ENCODE measurements around the gene B3GAT2.

Gene B3GAT2

DNA sequence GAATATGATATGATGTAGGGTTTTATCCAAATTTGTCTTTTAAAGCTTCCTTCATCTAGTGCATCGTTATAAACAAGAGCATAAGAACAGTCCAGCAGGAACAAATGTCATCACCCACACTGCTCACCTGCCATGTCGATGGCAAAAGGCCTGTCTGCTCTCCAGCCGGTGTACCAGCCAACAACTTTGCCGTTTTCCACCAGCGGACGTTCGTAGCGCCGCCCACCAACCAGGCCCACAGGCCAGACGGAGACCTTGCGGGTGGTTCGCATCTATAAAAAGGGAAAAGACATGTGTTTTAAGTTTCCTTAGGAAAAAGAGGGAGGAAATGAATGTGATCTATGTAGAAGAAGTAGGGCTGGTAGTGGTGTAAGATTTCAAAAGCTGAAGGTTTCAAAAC is 62.9 kb downstream of the B3GAT2 start:
- no peak for DNase-seq

DNA sequence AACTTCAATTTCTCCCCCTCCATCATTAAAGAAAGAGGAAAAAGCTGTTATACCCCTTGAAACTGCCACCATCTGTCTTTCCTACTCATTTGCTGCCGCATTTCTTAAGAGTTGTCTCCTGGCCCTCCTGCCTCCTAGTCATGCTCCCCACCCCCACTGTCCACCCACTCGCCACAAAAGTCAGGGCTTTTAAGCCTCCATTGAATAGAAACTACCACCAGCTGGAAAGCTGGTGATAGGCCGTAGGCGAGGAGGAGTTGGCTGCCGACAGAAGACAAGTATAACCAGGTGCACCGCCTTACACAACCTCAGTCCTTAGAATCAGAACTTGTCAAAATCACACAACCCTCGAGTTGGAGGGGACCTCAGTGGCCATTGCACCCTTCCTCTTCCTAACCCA is 67.6 kb downstream of the B3GAT2 start:
- DNase-seq: no peak

DNA sequence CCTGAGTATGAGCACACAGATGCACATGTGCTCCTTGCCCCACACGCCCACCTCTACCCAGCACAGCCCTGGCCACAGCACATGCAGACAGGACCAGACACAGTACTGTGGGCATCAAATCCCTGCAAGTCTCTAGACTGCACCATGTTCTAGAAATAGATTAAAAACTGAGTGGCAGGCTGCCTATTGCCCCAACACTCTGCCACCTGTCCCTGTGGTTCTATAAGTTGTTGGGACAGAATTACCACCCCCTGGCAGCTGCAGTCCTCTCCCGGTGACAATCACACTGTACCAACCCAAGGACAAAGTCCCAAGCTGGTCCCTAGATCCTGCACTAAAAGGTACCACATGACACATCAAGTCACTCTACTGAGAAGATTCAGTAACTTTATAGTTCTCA is 70.2 kb downstream of the B3GAT2 start:
- no peak for DNase-seq

DNA sequence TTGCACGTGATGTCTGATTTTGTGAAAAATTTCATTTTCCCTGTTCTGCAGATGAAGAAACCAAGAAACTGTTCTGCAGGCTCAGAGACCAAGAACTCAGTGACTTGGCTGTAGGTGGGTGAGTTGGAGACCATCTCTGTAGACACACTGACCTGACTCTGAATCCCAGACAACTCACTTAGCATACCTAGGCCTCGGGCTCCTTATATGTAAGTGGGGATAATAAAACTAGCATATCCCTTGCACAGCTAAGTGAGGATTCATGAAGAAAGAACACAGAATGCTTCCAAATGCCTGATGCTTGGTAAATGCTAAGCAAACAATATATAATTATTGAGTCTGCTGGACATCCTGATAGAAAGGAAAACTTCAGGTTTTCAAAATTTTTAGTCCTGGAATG is 70.8 kb downstream of the B3GAT2 start:
- DNase-seq: no peak

DNA sequence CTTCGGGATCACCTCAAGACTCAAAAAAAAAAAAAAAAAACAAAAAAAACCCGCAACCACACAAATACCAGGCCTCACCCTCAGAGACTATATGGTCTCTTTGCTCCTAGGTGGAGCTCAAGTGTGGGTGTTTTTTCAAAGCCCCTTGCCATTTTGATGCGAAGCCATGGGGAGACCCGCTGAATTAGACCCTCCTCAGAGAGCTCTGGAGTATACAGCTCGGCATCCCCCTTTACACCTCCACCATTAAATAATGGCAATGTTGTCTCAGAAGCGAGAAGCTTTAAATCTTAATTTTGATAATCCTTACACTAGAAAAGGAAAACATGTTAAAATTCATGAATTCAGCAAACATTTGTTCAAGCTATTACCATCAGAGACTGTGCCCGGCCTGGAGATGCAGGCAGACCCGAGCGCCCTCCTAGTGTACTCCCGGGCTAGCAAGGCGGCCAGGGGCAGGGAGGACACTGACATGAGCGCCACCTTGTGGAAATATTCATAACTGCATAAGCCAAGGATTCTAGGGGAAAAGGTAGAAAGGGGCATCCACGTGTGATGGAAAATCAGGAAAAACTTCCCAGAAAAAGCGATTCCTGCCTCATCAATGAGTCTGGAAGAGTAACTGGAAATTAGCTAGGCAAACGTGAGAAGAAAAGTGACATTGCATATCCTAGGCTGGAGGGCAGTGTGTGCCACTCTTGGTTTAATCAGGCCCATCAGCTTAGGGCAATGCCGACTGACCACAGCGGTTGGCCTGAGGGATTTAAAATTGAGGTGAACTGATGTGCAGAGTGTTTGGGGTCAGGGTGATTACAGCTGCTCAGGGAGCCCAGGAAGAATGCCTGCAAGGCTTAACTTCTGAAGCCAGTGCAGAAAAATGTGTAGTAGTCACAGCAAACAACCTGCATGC is 72.5 kb downstream of the B3GAT2 start:
- peak; percentile 74 for DNase-seq

DNA sequence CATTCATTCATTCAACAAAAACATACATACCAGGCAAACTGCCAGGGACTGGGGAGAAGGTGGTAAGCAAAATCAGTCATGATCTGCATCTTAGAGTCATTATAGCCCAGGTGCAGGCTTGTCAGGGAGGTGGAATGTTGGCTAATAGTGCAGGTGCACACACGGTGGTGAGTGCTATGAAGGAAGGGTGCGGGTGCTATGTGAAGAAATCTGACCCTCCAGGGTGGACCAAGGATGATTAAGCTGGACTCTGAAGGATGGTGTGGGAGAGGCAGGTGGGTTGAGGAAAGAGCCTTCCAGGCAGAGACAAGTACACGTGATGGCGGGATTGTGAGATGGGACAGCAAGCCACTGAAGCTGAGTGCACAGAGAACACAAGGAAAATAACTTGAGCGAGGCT is 77.4 kb downstream of the B3GAT2 start:
- DNase-seq: no peak

DNA sequence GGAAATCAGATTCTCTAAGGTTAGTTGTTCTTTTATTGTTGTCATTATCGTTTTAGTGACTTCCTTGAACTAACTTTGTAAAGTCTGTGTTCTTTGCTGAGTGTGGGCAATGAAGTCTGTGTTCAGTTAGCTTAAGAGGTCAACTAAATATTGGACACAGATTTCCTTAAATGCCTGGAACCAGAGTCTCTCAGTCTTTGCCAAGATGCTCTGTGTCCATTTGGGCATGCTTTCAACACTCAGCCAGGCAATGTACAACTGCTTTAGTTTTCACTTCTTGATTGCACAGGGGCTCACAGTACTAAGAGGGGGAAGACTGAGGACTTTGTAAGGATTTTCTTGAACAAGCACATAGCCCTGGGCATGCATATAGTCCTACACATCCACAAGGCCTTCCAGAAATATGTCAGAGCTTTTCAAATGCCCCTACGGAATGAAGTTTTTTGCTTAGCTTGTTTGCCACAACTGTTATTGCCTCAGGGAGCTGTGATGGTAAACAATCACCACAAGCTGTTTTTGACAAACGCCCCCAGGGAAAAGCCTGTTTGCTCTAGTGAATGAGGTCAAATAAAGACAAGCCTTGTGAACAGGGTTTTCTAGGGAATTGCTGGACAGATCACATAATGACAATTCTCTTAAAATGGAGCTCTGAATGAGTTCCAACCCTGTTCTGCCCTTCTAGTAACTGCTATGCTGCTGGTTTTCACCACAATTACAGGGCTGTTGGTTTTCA is 82.5 kb downstream of the B3GAT2 start:
- DNase-seq: no peak

DNA sequence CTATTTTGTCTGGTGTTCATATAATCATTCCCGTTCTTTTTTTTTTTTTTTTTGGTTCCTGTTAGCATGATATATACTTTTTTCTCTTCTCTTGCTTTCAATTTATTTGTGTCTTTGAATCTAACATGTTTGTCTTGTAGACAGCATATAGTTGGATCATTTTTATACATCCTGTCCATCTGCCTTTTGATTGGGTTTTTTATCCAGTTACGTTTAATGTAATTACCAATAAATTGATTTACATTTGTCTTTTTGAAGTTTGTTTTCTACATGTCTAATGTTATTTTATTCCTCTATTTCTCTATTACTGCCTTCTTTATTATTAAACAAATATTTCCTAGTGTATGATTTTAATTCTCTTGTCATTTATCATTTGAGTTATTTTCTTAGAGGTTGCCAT is 84.4 kb downstream of the B3GAT2 start:
- no peak for DNase-seq

DNA sequence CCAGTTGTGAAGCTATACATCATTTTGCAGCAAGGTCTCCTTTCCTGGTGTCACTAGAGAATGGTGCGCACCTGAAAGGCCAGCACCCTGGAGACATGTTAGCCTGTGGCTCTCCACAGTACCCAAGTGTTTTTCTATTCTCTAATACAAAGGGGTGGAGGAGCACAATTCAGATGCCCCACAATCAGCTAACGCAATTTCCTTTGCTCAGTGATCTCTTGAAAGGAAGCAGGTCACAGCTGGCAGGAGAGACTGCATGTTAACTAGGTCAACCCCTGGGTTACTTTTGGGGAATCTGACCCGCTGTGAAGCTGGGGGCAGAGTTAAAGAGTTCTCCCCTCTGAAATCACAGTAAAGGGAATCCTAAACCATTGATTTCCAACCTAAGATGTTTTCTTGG is 92.5 kb downstream of the B3GAT2 start:
- DNase-seq: no peak

DNA sequence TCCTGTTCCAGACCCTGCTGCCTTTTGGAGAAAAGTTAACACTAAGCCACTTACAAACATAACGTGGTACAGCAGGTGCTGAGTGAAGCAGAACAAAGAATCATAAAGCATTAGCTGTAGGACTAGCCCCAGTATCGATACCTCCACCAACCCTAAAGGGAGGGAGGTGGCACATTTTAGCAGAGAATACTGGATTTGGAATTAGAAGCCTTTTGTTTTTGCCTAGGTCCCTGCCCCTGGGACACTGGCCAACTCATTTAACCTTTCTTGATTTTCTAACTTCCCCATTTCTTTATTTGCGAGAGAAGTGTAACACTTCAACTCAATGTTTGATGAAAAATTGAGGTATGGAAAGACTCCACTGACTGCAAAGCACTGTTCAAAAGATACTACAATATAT is 93.5 kb downstream of the B3GAT2 start:
- DNase-seq: no peak

DNA sequence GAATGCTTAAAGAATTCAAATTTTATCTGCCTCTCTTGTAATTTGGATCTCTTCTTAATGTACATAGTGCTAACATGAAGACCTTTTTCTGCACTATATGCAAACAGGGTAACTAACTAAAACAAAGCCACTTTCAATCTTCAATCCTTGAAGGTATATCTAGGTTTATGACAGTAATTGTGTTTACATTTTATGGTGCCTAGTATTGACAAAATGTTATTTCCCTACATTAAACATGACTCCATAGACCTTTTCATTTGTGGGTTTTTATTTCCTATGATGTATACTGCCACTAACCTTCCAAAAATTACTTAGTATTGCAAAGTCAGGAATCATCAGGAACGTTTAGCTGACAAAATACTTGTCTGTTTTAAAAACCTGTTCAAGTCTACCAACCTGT is 95.9 kb downstream of the B3GAT2 start:
- DNase-seq: no peak

DNA sequence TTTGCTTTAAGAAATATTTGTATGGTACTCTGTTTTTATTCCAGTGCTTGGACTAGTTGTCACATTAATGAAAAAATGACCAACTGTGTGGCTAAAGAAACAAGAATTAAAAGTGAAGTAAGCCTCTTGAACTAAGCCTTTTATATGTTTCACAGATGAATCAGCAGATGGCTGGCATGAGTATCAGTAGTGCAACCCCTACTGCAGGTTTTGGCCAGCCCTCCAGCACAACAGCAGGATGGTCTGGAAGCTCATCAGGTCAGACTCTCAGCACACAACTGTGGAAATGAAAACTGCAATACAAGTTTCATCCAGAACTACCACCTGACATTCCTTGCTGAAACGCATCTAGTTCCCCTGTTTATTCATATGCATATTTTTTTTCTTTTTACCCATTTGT is 96.8 kb downstream of the B3GAT2 start:
- DNase-seq: no peak

DNA sequence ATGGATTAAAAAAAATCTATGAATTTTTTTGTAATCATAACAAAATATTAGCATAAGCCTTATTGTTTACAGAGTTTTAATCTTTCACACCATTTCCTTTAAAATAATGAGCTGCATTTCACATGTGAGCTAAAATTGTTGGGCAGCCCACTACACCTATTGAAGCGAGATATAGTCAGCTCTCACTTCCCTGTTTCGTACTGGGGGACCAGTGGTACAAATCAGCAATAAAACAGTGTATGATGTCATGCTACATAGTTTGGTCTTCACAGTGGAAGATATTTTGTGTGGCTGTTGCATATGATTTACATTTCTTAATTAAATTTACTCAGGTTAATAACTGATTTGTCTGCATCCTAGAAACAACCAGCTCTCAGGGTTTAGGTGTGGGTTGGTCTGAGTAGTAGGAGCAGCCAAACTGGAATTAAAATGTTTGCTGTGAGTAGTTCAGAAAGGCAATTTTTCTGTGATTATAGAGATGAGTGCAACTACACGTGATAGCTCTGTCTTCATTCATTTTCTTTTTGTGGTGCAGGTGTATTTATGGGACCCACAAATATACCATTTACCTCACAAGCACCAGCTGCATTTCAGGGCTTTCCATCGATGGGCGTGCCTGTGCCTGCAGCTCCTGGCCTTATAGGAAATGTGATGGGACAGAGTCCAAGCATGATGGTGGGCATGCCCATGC is 99.3 kb downstream of the B3GAT2 start:
- no peak for DNase-seq

DNA sequence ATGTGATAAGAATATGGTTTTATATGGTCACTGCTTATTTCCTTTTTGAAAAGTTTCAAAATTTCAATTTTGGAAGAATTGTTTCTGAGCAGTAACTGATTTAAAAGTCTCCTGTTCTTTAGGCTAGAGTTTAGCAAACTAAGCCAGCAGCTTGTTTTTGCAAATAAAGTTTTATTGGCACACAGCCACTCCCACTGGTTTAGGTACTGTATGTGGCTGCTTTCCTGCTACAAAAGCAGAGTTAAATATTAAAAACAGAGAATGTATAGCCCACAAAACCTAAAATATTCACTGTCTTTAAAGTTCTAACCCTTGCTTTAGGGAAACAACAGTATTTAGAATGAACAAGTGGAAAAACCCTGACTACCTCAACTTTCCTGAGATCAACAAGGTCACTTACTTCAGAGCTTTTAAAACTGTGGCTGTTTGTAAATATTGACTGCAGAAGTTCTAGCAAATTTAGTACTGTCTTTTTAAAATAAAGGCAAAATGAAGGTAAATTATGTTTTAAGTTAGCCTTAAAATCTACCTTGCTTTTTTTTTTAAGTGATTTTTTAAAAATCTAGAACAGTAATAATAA is 104.1 kb downstream of the B3GAT2 start:
- DNase-seq: no peak

DNA sequence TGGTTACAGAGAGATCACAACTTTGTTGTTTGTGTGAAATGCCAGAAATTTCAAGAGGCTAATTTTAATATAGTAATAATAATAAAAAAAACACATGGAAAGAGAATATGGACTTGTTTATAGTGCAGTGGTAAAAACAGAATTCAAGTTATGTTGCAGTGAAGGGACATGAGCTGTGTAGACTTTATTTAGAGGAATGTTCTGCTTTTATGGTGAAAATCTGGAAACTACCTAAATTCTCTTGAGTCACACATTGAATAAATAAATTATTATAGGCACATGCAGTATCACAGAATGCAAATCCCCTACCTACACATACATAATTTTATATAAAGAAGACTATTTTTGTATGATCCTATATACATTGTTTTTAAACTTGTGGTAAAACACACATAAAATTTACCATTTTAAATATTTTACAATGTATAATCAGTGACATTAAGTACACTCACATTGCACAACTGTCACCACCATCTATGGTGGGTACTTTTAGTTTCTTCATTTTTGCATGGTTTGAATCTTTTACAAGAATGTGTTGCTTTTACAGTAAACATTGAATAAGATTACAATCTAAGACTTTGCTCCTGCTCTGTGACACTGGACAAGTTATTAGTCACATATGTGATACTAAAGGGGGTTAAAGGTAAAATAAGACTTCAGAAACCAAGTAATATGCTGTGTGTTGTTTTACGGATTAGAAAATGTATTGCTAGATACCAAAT is 107.4 kb downstream of the B3GAT2 start:
- no peak for DNase-seq

DNA sequence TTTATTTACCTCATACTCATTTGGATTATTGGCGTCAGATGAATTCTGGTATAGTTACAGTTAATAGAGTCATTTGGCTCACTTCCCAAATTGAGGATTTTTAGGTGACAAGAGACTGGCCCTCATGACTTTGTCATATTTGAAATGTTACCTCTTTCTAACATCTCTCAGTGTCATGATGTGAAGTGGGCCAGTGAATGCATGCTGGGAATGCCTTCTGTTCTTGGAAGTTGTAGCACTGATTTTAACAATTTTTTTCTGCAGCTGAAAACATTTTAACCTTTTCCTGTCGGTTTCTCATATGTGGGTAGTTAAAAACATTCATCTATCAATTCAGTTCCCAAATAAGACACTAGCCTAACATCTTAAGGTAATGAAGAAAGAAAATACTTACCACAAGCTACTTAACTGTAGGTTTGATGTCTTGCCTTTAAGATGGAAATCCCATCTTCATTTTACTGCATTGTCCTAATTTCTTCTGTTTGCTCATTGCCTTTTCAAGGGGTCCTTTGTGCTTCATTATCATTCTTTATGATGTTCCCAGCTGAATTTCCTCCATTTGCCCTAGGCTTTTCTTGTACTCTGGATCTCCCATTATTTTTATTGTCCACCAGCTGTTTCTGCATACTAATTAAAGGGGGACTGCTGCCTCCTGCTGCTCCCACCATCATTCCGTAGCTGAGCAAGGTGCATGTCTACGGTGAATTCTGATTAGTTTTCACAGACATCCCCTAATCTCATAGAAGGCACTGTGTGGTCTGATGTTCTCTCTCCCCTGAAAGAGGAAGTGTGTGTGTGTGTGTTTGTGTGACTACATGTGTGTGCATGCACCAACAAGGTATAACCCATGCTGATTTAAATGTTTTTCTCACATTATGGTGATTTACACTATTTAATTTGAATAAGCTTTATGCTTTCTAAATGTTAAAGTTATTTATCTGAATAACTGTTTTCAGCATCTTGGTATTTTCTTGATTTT is 109.5 kb downstream of the B3GAT2 start:
- no peak for DNase-seq

DNA sequence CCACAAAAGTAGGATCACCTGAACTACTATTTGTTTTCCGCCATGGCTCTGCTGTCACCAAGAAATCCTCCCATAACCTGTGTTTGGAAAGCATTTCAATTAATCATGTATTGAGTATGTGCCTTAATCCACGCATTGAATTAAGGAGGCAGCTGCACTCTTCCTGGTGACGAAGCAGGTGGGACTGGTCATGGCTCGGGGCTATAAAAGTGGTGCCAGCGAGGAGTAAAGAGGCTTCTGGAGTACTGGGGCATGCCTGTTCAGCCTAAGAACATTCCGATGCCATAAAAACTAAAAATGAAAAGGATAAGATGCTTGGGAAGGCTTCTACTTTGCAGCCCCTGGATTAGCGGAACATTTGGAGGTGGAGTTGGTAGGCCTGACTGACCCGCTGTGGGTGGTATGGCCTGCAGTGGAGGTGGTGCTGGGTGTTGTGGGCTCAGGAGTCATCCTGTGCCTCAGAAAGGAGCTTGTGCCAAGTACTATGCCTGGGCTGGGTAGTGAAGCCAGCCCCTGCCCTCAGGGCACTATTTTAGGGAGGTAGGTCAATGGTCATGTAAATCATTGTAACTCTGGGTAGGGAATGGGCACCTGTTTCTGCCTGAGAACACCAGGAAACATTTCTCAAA is 110.5 kb downstream of the B3GAT2 start:
- DNase-seq: no peak

DNA sequence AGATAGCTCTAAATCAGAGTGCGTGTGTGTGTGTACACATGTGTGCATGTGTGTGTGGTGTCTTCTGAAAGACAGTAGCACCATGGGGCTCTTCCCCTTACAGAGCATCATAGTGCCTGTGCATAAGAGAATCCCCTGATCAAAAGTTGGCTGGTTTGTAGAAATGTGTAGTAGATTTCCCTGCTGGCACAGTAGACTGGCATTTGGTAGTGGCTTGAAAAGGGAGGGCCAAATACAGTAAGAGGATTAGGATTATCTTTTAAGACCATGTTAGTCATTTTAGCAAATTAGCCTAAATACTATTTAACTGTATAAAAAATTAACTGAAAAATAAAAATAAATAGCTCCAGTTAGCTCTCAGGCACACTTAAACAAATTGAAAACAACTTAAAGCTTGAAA is 112.6 kb downstream of the B3GAT2 start:
- no peak for DNase-seq

DNA sequence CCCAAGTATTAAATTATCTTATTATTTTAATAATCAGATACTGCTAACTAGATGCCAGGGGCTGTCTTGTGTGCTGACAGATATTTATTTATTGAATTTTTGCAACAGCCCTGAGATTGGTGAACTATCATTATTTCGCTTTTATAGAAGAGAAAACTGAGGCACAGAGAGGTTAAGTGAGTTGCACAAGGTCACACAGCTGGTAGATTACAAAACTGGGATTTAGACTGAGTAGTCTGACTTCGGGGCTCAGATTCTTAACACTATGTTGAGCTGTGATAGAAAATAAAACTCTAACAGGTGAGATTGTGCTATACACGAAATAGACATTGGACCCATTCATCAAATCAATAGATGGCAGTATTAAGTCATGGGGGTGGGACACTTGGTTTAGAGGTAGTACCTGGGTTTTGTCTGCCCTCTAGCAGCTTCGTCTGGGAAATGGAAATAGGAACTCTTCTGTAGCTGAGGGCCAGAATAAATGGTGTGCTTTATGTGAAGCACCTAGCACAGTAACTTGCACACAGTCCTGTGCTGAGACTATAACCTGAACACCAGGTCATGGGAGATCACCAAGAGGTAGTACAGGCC is 113.4 kb downstream of the B3GAT2 start:
- no peak for DNase-seq

DNA sequence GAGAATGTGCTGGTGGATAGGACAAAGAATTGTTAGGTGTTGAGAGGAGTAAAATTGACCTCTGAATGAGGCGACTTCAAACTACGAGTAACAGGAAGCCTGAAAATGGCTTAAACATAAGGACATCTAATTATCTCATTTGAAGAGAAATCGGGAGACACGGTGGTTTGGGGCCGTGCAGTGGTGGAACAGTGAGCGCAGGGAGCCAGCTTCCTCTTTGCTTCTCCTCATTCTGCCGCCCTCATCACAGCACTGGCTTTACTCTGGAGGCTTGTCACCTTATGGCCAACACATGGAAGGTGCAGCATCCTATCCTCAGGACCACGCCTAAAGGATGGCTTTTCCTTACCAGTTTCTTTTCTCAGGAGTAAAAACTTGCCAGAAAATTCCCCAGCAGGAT is 114.3 kb downstream of the B3GAT2 start:
- DNase-seq: no peak

DNA sequence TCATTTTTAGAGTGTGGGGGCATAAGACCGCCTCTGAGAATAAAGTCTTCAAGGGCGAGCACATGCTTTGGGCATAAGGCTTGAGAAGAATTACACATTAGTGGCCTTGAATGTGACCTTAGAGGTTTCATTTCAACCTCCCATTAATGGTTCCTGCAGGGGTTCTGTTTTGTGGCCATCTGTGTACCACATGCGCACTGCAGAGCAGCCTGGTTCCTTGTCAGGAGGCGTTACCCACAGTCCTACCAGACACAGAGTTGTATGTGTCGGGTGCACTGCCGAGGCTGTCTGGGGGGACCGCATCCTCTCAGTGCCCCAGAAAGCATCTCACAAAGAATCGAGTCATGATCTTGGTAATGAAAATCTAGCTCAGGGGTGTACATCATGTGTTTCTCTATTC is 115.7 kb downstream of the B3GAT2 start:
- DNase-seq: no peak

Data from activated CD4-positive, alpha-beta T cell treated with anti-CD3 and anti-CD28 coated beads, Interleukin-2, Interleukin-6, amounts not matched to agents 100 ng/mL and 50 ng/mL, durations not matched to agents 16 hours and 8 hours (primary cell).